ENCODE measurements around the gene TMEM140. TPM values are rescaled to one million over a fixed set of nuclear protein-coding genes. Genes with fewer than 3 reads are reported as not detected.

The TMEM140 gene
- total RNA-seq, 1 donor from 2014 or later = not detected

DNA sequence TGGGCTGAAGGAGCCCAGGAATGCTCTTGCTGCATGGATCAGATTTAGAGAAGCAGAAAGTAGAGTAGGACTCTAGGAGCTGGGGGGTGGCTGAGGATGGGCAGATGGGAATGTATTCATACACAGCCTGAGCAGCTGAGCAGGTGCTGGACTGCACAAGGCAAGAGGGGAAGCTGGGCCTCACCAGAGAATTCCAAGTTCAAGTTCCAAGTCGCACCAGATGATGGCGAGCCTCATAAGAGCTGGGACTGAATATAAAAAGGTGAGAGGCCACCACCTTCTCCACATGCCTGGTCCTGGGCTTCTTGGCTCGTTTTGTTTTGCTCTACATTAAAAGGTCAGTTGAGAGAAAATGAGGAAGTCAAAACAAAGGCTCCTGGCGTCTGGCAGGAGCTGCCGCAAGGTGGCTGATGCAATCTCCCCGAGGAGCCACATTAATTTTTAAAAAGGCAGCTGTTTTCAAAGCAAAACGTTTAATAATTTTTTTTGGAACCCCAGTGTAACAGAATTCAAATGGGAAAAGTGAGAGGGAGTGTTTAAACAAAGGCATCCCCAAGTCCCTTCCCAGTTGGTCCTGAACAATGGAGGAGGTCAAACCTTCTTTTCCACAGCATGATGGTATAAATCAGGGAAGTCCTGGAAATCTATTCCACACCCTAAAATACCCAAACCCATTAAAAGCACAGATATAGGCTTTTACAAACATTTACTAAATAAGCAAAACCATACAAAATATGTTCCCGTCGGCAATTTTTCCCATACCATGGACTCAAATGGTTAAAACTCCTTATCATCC, 13.2 kb downstream of the TMEM140 start:
- Mint-ChIP-seq H3K9me3 (ENCODE audit: unreplicated experiment) (peaks cover 22% of the 10 kb centered on the region), H3K4me1 (ENCODE audit: unreplicated experiment) (peaks cover 27% of the 10 kb centered on the region), H3K36me3 (ENCODE audit: unreplicated experiment) (peaks cover 23% of the 10 kb centered on the region), H3K4me3 (ENCODE audit: unreplicated experiment) (no peak overlapping the region), H3K27ac (ENCODE audit: unreplicated experiment) (peak overlapping the region; percentile 25), H3K27me3 (ENCODE audit: unreplicated experiment) (no peaks in the 10 kb centered on the region)
- TF ChIP-seq, protein P1, sequence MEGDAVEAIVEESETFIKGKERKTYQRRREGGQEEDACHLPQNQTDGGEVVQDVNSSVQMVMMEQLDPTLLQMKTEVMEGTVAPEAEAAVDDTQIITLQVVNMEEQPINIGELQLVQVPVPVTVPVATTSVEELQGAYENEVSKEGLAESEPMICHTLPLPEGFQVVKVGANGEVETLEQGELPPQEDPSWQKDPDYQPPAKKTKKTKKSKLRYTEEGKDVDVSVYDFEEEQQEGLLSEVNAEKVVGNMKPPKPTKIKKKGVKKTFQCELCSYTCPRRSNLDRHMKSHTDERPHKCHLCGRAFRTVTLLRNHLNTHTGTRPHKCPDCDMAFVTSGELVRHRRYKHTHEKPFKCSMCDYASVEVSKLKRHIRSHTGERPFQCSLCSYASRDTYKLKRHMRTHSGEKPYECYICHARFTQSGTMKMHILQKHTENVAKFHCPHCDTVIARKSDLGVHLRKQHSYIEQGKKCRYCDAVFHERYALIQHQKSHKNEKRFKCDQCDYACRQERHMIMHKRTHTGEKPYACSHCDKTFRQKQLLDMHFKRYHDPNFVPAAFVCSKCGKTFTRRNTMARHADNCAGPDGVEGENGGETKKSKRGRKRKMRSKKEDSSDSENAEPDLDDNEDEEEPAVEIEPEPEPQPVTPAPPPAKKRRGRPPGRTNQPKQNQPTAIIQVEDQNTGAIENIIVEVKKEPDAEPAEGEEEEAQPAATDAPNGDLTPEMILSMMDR (IDR thresholded peaks at IDR 0.05) = no peak
- DNase-seq (ENCODE audit: extremely low spot score, unreplicated experiment) = no peak

DNA sequence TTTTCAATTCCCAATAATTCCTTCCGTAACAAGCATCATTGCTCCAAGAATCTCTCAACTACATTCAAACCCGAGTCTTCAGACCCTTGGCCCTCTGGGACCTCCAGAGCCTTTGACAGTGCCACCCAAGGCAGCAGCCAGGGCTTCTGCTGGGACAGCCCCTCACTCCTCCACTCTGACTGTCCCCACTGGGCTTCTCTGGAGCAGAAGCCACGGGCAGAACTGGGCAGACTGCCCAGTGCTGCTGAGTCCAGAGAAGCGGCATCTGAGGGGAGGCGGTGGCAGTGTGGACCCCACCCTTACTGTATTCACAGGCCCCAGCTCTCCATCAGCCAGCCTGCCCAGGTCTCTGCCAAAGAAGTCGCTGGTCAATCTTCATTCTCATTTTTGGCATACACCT, 13.8 kb downstream of the TMEM140 start:
- Mint-ChIP-seq H3K9me3 (ENCODE audit: unreplicated experiment) (peaks cover 16% of the 10 kb centered on the region), H3K4me1 (ENCODE audit: unreplicated experiment) (peaks cover 27% of the 10 kb centered on the region), H3K27me3 (ENCODE audit: unreplicated experiment) (no peaks in the 10 kb centered on the region), H3K27ac (ENCODE audit: unreplicated experiment) (no peak overlapping the region), H3K36me3 (ENCODE audit: unreplicated experiment) (peaks cover 25% of the 10 kb centered on the region), H3K4me3 (ENCODE audit: unreplicated experiment) (no peak overlapping the region)
- DNase-seq (ENCODE audit: extremely low spot score, unreplicated experiment) = no peak
- TF ChIP-seq, protein P1 (IDR thresholded peaks at IDR 0.05) = no peak

DNA sequence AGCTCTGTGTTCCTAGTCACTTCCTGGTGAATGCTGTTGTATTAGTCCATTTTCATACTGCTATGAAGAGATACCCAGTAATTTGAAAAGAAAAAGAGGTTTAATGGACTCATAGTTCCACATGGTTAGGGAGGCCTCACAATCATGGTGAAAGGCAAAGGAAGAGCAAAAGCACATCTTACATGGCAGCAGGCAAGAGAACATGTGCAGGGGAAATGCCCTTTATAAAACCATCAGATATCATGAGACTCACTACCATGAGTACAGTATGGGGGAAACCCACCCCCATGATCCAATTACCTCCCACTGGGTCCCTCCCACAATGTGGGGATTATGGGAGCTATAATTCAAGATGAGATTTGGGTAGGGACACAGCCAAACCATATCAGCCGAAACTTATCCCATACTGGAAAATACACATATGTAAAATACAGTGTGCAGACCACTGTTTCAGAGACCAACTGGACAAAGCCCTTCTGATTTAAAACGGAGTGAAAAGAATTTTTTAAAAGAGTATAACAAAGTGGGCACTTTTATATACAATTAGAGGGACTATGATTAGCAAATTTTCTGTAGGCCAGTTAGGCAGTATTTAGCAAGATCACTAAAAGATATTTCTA, 14.6 kb downstream of the TMEM140 start:
- peaks cover 10% of the 10 kb centered on the region for H3K9me3 Mint-ChIP-seq (ENCODE audit: unreplicated experiment)
- no peaks in the 10 kb centered on the region for H3K27me3 Mint-ChIP-seq (ENCODE audit: unreplicated experiment)
- DNase-seq (ENCODE audit: extremely low spot score, unreplicated experiment) = no peak
- peaks cover 30% of the 10 kb centered on the region for H3K4me1 Mint-ChIP-seq (ENCODE audit: unreplicated experiment)
- no peak overlapping the region for H3K27ac Mint-ChIP-seq (ENCODE audit: unreplicated experiment)
- TF ChIP-seq, protein P1 (IDR thresholded peaks at IDR 0.05) = no peak
- no peak overlapping the region for H3K4me3 Mint-ChIP-seq (ENCODE audit: unreplicated experiment)
- peaks cover 27% of the 10 kb centered on the region for H3K36me3 Mint-ChIP-seq (ENCODE audit: unreplicated experiment)

DNA sequence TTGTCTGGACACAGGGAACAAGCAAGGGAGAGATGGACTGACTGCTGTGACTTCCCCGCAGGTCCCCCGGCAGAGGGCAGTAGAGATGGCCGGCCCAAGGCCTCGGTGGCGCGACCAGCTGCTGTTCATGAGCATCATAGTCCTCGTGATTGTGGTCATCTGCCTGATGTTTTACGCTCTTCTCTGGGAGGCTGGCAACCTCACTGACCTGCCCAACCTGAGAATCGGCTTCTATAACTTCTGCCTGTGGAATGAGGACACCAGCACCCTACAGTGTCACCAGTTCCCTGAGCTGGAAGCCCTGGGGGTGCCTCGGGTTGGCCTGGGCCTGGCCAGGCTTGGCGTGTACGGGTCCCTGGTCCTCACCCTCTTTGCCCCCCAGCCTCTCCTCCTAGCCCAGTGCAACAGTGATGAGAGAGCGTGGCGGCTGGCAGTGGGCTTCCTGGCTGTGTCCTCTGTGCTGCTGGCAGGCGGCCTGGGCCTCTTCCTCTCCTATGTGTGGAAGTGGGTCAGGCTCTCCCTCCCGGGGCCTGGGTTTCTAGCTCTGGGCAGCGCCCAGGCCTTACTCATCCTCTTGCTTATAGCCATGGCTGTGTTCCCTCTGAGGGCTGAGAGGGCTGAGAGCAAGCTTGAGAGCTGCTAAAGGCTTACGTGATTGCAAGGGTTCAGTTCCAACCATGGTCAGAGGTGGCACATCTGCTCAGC, 16.6 kb downstream of the TMEM140 start:
- H3K9me3 Mint-ChIP-seq (ENCODE audit: unreplicated experiment) = peaks cover 10% of the 10 kb centered on the region
- H3K36me3 Mint-ChIP-seq (ENCODE audit: unreplicated experiment) = peaks cover 36% of the 10 kb centered on the region
- H3K27ac Mint-ChIP-seq (ENCODE audit: unreplicated experiment) = no peak overlapping the region
- H3K4me1 Mint-ChIP-seq (ENCODE audit: unreplicated experiment) = peaks cover 40% of the 10 kb centered on the region
- TF ChIP-seq, protein P1 (IDR thresholded peaks at IDR 0.05) = no peak
- DNase-seq (ENCODE audit: extremely low spot score, unreplicated experiment) = no peak
- no peak overlapping the region for H3K4me3 Mint-ChIP-seq (ENCODE audit: unreplicated experiment)
- H3K27me3 Mint-ChIP-seq (ENCODE audit: unreplicated experiment) = no peaks in the 10 kb centered on the region

DNA sequence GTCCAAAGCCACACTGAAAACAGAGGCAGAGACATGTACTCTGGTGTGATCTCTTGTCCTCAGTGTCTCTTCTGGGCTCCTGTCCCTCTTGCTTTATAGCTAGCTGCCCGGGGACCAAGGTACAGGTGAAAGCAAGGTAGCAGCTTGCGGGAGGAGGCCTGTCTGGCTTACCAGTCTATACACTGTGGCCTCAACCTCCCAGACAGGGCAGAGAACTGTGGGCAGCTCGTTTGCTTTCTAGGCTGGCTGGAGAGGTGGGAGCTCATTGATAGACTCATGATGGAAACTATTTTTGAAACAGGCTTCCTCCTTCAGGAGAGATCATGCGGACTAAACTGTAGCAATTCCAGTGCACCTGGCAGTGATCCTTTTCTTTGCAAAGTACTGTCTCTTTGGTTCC, 18.0 kb downstream of the TMEM140 start:
- TF ChIP-seq, protein P1 (IDR thresholded peaks at IDR 0.05) = no peak
- H3K4me3 Mint-ChIP-seq (ENCODE audit: unreplicated experiment) = no peak overlapping the region
- DNase-seq (ENCODE audit: extremely low spot score, unreplicated experiment) = no peak
- H3K4me1 Mint-ChIP-seq (ENCODE audit: unreplicated experiment) = peaks cover 33% of the 10 kb centered on the region
- no peak overlapping the region for H3K27ac Mint-ChIP-seq (ENCODE audit: unreplicated experiment)
- H3K9me3 Mint-ChIP-seq (ENCODE audit: unreplicated experiment) = peaks cover 10% of the 10 kb centered on the region
- H3K27me3 Mint-ChIP-seq (ENCODE audit: unreplicated experiment) = no peaks in the 10 kb centered on the region
- peaks cover 38% of the 10 kb centered on the region for H3K36me3 Mint-ChIP-seq (ENCODE audit: unreplicated experiment)

All from osteocyte (in vitro differentiated cells).